Hypothalamus (tissue), 51 donors: ENCODE results near the gene MICAL1.
A peak's percentile ranks its signal among the peaks of the same experiment; 100 is the strongest.
"Not testable (repeated sequence)": the region's sequence is repeated elsewhere in the genome, so short reads cannot be mapped to it uniquely, and the experiment has no call there.

Experiments
- DNase-seq, 51 donors: peaks; one replicate each; lab custom pipeline; 2025; lab: John Stamatoyannopoulos, UW

MICAL1 gene

DNA sequence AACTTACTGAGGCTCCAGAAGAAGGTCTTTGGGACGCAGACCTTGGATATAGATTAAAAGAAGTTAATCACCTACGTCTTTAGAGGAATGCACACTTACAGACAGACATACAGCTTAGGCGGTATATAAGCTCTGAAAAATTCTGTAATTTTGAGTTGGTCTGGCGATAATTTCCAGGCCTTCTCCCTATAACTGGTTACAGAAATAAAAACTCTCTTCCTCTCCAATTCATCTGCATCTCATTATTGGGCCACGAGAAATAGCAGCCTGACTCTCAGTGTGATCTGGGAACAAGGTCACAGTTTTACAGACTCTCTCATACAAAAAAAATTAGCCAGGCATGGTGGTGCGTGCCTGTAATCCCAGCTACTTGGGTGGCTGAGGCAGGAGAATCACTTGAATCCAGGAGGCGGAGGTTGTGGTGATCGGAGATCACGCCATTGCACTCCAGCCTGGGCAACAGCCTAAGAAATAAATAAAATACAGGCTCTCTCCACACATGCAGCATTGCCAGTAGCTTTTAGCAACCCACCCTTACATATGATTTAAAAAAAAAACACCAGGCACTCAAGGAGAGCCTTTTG lies 22.7 kb upstream of the MICAL1 start:
- no peak for DNase-seq

- no peak for DNase-seq
These were observed 22.2 kb upstream of the MICAL1 start for GRCh38 chr6:109477725-109478124.

- no peak for DNase-seq
These were observed 21.6 kb upstream of the MICAL1 start for GRCh38 chr6:109477184-109477583.

DNA sequence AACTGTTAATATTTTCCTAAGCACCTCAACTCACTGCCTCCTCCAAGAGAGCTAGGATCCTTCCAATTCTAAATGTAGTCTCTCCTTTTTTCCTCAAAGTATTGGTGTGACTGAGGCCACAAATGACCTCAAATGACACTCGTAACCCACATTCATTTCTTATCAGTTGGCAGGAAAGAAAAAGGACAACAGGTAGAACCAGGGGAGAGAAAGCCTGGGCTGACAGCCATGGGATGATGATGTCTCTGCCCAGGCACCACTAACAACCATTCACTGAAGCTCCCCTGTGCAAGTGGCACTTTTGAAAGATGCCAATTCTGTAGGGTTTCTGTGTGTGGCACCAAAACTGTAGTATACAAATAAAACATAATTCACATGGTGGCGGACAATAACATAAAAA lies 20.1 kb upstream of the MICAL1 start:
- no peak for DNase-seq

DNA sequence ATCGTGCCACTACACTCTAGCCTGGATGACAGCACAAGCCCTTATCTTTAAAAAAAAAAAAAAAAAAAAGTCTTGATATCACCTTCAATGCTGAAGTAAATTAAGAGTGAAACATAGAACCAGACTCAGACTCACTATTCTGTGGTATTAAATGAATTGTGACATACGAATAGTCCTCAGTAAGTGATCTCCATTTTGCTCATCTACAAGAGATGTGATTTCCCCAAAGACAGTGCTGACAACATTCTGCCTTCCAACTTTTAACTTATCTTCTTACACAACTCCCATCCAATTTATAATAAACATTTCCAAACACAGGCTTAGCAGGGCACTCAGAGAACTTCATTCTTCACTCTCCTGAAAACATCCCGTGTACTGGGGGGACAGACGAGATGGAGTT lies 19.4 kb upstream of the MICAL1 start:
- no peak for DNase-seq

GRCh38 chr6:109473120-109473519 lies 17.5 kb upstream of the MICAL1 start:
- DNase-seq, result peak in 2 of 51 donors; percentile 25 to 56

DNA sequence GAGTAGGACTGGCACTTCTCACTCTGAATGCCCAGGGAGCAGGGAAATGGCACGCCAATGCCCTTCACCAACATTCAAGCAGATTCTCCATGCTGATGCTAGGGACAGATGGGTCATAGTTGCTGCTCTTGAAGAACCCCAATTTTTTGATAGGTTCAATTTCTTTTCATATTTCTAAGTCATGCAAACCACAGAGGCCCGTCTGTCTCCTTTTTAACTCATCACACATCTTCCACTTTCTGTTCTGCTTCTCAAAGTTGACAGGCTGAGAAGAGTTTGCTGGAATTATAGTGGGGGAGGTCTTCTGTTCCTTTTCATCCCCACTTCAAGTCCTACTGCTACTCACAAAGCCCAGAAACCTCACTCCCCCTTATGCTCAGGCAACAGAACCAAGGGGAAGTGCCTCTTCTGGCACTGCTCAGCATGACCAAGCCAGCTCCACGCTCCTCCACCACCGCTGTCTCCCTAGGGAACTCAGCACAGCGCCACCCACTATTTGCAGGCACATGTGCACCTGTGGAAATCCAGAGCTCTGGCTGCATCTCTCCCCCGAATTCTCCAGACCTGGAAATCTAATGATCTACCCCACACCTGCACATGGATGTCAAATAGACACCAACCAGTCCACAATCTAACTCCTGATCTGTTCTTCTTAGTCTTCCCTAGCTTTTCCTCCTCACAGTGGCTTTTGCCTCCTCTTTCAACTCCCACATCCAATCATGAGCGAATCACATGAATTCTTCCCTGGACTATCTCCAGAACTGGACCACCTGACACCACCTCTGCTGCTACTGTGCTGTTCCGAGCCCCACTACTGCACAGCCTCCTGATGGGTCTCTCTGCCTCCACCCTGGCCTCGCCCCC lies 16.8 kb upstream of the MICAL1 start:
- peak in 3 of 51 donors; percentile 13 to 17 (median 16) for DNase-seq

- DNase-seq, result no peak
These were observed 15.7 kb upstream of the MICAL1 start for GRCh38 chr6:109471105-109471810.

DNA sequence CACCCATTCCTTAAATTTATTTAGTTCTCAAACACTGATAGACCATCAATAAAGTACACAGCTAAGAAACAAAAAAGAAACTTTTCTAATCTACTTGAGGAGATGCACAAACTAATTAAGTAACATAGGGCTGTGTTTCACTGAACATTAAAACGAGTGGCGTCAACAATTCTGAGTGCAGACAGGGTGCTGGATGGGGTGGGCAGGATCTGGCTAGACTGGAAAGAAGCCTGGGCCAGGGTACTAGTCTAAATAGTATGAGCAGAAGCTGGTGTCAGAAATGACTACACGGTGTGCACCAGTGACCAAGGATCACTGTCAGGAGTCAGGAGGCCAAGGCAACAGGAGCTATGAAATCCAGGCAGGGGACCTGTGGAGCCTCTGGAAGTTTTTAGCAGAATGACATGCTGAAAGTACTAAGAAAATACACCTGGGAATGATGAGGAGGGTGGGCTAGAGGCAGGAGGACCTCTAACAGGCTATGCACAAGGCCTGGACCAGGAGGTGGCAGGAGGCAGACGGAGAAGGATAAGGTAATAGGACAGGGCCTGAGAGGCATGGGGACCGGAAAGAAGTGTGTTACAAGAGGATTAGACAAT lies 14.1 kb upstream of the MICAL1 start:
- no peak for DNase-seq

DNA sequence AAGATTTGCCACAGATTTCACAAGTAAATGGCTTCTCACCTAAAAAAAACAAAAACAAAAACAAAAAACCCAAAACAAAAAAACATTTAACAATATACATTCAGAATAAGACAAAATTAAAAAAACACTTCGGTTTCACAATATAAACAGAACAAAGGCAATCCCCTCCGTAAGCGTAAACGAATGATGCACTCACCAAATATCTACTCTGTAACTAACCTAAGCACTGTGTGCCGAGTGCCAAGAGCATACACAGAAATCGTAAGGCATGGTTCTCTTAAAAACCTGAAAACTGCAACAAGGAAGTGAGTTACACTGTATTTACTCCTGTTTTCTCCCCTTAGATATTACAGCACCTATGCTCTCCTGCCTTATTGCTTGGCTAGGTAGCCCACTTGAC lies 12.1 kb upstream of the MICAL1 start:
- DNase-seq, result no peak

DNA sequence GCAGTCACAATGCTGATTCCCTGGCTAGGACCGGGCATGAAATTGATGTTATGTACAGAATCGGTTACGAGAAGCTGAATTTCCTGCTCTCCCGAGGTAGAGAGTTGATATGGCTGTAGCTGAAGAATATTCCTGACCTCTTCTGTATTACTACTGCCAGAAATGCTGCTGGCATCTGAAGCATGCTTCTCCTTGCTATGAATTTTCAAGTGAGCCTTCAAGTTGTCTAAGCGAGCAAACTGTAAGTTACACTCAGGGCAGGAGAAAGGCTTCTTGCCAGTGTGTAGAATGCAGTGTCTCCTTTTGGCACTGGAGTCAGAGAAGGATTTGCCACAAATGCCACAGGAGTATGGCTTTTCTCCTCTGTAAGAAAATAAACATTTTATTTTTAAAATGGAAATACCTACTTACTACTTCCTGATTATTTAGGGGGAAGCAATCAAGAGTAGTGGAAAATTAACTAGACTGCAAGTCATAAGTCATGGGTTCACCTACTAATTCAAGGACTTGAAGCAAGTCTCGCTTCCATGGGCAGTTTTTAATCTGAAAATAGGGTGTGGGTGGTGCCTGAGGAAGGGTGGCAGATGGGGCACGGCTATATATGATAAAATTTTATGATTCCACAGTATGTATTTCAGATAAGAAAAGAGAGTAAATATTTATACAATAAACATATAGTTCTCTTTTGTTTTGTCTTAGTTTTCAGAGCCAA lies 10.8 kb upstream of the MICAL1 start:
- DNase-seq, result no peak

- peak in 31 of 51 donors; percentile 21 to 80 (median 46) for DNase-seq
These were observed 10.2 kb upstream of the MICAL1 start for GRCh38 chr6:109465772-109466171.

DNA sequence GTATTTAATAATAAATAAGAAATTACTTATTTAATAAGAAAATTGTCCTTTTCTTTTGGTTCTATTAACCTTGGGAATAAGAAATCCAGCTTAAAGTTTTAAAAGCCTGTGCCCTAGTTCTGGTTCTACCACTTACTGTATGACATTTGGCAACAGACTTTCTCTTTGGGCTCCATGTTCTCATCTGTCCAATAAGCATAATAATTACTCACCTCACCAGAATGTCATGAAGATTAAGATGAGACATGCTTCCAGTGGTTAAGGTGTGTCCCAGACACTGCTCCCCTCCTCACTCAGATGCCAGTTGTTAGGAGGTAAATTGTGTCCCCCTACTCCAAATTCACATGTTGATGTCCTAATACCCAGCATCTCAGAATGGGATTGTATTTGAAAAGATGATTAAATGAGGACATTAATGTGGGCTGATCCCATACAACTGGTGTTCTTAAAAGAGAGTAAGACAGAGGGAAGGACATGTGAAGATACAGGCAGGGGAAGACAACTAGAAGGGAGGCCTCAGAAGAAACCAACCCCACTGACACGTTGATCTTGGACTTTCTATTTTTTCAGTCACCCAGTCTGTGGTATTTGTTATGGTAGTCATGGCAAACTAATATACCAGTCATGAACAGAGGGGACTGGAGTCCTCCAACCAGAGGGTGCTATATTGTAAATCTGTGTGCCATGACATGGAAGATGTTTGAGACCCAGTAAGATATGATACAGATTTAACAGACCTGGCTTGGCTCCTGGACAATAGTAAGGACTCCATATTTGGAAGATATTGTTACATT lies 6.4 kb upstream of the MICAL1 start:
- DNase-seq, result no peak

GRCh38 chr6:109461205-109461604 lies 5.6 kb upstream of the MICAL1 start:
- not testable (repeated sequence) for DNase-seq

DNA sequence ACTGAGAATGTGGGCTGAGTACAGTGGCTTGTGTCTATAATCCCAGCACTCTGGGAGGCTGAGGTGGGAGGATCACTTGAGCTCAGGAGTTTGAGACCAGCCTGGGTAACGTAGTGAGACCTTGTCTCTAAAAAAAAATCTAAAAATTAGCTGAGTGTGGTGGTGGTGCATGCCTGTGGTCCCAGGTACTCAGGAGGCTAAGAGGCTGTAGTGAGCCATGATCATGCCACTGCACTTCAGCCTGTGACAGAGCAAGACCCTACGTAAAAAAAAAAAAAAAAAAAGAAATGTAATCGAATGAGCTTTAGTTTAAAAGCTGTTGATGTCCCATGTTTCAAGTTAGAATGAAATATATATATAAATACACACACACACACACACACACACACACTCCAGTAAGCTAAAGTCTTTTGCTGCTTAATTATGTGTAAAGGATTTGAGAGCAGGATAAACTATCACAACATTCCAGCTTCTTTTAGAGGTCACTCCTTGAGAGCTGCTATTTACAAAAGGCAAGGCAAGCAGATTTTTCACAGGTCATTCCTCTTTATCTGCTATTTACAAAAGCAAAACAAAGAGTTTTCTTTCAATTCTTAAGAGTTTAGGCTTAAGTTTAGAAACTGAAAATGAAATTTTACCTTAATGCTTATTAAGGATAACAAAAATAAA lies 4.7 kb upstream of the MICAL1 start:
- no peak for DNase-seq

DNA sequence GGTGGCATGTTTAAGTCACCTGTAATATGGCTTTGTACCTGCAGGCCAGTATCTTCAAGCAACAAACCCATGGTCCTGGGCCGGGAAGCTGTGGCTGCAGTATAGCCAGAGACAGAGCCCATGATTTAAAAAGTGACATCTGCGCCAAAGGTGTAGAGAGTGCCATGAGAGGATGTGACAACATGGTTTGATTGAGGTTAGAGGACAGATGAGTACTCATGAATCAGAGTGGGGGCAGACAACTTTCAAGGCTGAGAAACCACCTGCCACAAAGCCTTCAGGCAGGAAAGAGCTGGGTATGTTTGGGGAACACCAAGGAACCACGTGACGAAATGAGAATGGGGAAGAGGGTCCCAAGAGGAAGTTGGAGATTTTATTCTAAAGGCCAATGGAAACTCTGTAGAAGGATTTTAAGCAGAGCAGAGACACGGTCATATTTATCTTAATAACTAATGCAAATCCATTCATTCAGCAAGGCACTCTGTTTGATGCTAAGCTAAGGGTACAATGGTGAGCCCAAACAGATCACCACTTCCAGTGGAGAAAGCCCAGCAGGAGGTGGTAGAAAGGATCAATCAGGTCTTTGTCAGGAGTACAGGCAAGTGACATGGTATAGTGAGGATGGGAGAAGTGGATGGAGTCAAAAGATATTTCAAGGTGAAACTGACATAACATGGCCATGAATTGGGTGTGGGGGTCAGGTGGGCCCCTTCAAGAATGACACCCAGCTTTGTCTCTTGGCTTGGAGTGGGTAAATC lies 3.4 kb upstream of the MICAL1 start:
- peak in 3 of 51 donors; percentile 13 to 20 (median 18) for DNase-seq

GRCh38 chr6:109457562-109457996 lies 2.0 kb upstream of the MICAL1 start:
- peak in 1 of 51 donors; percentile 18 for DNase-seq
